ENCODE results near the gene PRKCD.

PRKCD gene

DNA sequence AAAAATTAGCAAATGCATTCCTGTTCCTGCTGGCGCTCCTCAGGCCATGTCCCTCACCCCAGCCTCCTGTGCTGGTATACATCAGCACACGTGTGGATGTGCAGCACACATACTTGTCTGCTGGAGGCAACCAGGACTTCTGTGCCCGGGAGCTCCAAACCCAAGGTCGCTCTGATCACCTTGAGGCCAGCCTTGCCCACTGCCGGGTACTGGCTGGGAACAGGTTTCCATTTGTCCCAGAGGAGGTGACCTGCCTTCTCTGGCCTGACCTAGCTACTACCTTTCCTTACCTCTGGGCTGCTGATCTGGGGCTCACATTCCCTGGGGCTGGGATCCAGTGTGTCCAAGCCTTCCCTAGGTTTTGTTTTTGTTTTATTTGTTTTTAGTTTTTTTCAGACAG, 12.1 kb downstream of the PRKCD start:
- no peak overlapping the region for H3K4me3 ChIP-seq (ENCODE audit: low read depth, low read length)
- TF ChIP-seq, protein P1, sequence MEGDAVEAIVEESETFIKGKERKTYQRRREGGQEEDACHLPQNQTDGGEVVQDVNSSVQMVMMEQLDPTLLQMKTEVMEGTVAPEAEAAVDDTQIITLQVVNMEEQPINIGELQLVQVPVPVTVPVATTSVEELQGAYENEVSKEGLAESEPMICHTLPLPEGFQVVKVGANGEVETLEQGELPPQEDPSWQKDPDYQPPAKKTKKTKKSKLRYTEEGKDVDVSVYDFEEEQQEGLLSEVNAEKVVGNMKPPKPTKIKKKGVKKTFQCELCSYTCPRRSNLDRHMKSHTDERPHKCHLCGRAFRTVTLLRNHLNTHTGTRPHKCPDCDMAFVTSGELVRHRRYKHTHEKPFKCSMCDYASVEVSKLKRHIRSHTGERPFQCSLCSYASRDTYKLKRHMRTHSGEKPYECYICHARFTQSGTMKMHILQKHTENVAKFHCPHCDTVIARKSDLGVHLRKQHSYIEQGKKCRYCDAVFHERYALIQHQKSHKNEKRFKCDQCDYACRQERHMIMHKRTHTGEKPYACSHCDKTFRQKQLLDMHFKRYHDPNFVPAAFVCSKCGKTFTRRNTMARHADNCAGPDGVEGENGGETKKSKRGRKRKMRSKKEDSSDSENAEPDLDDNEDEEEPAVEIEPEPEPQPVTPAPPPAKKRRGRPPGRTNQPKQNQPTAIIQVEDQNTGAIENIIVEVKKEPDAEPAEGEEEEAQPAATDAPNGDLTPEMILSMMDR (conservative IDR thresholded peaks at IDR 0.05; ENCODE audit: low read depth, low read length), result no peak
- DNase-seq (ENCODE audit: low read depth), result no peak

DNA sequence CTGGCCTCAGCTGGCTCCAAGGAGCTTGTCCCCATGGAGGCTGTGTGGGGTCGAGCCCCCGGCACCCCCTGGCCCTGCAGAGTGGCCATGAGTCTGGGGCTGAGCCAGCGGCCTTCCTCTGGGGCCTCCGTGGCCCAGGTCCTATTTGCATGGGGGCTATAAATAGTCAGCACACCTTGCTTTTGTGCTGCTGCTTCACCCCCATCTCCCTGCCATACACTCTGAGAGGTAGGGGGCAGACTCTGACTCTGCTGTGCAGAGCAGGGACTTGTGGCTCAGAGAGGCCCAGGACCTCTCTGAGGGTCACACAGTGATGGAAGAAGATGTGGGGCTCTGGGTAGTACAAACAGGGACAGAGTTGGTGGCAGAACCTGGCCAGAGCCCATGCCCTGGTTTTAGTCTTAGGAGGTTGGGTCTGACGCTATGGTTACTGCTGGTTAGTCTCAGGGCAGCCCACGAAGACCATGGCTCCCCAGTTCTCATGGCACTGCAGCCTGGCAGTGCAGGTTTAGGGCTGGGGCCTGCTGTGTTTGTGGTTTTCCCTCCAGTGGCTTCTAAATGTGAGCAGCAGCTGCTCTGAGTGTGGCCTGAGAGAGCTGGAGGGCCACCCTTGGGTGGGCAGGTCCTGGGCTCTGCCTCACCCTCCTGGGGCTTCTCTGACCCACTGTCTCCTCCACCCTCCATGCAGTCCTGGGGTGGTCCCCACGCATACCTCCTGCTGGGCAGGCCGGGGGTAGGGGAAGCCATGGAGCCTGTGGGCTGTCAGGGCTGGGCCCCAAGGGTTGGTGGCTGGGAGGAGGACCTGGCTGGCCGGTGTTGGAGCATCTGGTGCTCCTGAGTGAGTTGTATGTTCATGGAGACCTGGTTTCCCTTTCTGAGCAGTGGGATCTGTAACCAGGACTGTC, 13.6 kb downstream of the PRKCD start:
- DNase-seq (ENCODE audit: low read depth), result no peak
- TF ChIP-seq, protein P1 (conservative IDR thresholded peaks at IDR 0.05; ENCODE audit: low read depth, low read length), result no peak
- H3K4me3 ChIP-seq (ENCODE audit: low read depth, low read length), result no peak overlapping the region

DNA sequence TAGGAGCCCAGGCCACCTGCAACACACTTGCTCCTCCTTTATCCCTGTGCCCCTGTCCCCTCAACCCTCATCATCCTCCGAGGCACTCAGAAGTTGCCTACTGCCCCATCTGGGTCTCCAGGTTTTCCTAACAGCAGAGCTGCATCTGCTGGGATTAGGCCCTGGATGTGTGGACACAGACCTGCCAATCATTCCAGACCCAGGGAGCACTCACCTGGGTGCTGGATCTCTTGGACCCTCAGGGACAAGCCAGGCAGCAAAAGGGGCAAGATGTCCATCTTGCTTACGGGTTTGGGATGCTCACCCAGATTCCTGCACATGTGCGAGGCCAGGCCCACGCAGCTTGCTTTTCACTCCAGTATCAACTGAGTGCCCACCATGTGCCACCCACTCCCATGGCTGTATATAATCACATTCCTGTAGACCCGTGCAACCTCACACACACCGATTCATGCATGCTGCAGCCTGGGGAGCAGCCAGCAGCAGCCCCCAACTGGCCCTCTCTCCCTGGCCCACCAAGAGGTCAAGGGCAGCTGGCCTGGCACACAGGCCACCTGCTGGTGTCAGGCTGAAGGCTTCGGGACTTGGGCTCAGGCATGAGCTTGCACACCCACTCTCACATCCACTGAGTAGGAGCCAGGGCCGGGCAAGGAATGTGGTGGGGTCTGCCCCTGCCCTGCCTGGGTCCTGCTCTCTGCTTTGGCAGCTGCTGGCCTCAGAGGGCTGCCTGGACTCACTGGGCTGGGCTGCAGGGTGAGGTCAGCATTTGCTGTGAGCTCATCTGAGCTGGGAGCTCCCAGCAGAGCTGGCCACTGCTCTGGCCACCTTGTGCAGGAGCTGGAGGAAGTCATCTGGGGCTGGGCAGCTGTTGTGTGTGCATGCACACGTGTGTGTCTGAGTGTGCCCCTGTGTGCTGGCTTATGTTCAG, 14.9 kb downstream of the PRKCD start:
- DNase-seq (ENCODE audit: low read depth), result peak; percentile 36
- TF ChIP-seq, protein P1 (conservative IDR thresholded peaks at IDR 0.05; ENCODE audit: low read depth, low read length), result no peak

DNA sequence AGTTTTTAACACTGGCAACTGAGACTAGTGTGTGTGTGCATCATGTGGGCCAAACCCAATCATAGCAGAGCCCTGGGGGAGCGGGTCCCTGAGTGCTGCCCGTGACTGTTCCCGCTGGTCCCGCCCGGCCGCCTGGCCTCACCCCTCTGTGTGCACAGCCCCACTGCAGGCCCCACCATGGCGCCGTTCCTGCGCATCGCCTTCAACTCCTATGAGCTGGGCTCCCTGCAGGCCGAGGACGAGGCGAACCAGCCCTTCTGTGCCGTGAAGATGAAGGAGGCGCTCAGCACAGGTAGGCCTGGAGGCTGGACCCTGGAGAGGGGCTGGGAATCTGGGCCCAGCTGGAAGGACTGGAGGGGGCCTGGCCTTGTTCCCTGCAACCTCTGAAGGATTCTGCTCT, 17.2 kb downstream of the PRKCD start:
- H3K4me3 ChIP-seq (ENCODE audit: low read depth, low read length), result no peak overlapping the region
- TF ChIP-seq, protein P1 (conservative IDR thresholded peaks at IDR 0.05; ENCODE audit: low read depth, low read length), result no peak
- DNase-seq (ENCODE audit: low read depth), result no peak

More for the DNA sequence above, 14.9 kb downstream of the PRKCD start:
- no peak overlapping the region for H3K4me3 ChIP-seq (ENCODE audit: low read depth, low read length)

DNA sequence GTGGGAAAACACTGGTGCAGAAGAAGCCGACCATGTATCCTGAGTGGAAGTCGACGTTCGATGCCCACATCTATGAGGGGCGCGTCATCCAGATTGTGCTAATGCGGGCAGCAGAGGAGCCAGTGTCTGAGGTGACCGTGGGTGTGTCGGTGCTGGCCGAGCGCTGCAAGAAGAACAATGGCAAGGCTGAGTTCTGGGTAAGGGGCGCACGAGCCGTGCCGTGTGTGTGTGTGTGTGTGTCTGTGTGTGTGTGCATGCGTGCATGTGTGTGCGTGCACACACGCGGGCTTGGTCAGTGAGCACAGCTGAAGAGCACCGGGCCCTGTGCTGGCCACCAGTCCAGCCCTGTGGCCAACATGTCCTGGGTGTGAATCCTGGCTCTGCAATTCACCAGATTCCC, 18.6 kb downstream of the PRKCD start:
- no peak overlapping the region for H3K4me3 ChIP-seq (ENCODE audit: low read depth, low read length)
- TF ChIP-seq, protein P1 (conservative IDR thresholded peaks at IDR 0.05; ENCODE audit: low read depth, low read length), result no peak
- no peak for DNase-seq (ENCODE audit: low read depth)

DNA sequence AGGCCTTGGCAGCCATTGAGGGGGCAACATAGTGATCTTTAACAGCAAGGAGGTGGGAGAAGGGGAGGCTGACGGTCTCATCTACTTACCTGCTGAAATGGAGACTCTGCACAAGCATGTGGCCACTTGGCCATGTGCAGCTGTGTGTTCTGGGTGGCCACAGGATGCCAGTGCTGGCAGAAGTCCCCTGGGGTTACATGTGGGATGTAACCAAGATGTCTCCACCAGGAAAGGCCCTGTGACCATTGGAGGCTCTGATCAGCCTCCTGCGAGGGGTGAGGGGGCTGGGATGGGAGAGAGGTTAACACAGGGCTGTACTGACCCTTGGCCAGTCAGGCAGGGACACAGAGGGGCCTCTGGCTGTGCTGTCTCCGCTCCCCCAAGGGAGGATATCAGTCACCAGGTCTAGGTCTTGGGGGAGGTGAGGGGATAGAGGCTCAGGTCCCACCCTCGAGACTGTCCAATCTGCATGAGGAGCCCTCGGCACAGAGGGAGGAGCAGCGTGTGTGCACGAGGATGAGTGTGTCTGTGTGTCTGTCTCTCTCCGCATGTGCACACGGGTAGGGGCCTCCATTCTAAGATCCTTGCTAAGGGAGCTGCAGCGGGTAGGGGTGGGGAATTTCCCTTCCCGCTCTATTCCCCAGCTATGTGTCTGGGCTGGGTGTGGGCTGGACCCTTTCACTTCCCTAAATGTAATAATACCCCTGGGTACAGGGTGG, 19.5 kb downstream of the PRKCD start:
- TF ChIP-seq, protein P1 (conservative IDR thresholded peaks at IDR 0.05; ENCODE audit: low read depth, low read length), result no peak
- no peak overlapping the region for H3K4me3 ChIP-seq (ENCODE audit: low read depth, low read length)
- DNase-seq (ENCODE audit: low read depth), result no peak
